Osteocyte (in vitro differentiated cells): Measurements from ENCODE around the gene EPS8. TPM values are rescaled to one million over a fixed set of nuclear protein-coding genes. Genes with fewer than 3 reads are reported as not detected.
A peak's percentile ranks its signal among the peaks of the same experiment; 100 is the strongest.

Experiments
- DNase-seq: peaks from one replicate; pipeline ENCODE4 v3.0.0; 2021; ENCODE audit warnings: mixed read lengths; ENCODE audit not compliant: unreplicated experiment; ENCODE audit errors: extremely low spot score
- H3K27ac Mint-ChIP-seq: one replicate; pipeline ENCODE4 v1.8.0; 2021; ENCODE audit warnings: mild to moderate bottlenecking, mixed read lengths; ENCODE audit not compliant: unreplicated experiment
- H3K27me3 Mint-ChIP-seq: one replicate; pipeline ENCODE4 v1.8.0; 2021; ENCODE audit warnings: mixed read lengths; ENCODE audit not compliant: unreplicated experiment
- H3K36me3 Mint-ChIP-seq: one replicate; pipeline ENCODE4 v1.8.0; 2021; ENCODE audit warnings: mixed read lengths; ENCODE audit not compliant: unreplicated experiment
- H3K4me1 Mint-ChIP-seq: one replicate; pipeline ENCODE4 v1.8.0; 2021; ENCODE audit warnings: mixed read lengths; ENCODE audit not compliant: unreplicated experiment
- H3K4me3 Mint-ChIP-seq: one replicate; pipeline ENCODE4 v1.8.0; 2021; ENCODE audit warnings: mild to moderate bottlenecking, moderate library complexity, mixed read lengths; ENCODE audit not compliant: unreplicated experiment
- H3K9me3 Mint-ChIP-seq: one replicate; pipeline ENCODE4 v1.8.0; 2021; ENCODE audit warnings: mixed read lengths; ENCODE audit not compliant: unreplicated experiment
- total RNA-seq: library from RNA; stranded (reverse); gene quantifications from 2 replicates; pipeline ENCODE4 v1.2.1, GENCODE V29; 2021
- TF ChIP-seq, protein P1 (sequence below): fragments of 200-600 bp; sonication (generic); IDR thresholded peaks from 2 replicates; pipeline ENCODE4 v1.5.0; 2021; ENCODE audit warnings: antibody characterized with exemption, mild to moderate bottlenecking, moderate library complexity

The EPS8 gene
- total RNA-seq, 1 donor from 2014 or later = 308 TPM

- DNase-seq = no peak
- Mint-ChIP-seq H3K27ac (peak overlapping the region; percentile 57), H3K27me3 (no peaks in the 10 kb centered on the region), H3K4me1 (peaks cover 4% of the 10 kb centered on the region), H3K36me3 (peaks cover 48% of the 10 kb centered on the region), H3K9me3 (peaks cover 21% of the 10 kb centered on the region), H3K4me3 (no peak overlapping the region)
- TF ChIP-seq, protein P1, sequence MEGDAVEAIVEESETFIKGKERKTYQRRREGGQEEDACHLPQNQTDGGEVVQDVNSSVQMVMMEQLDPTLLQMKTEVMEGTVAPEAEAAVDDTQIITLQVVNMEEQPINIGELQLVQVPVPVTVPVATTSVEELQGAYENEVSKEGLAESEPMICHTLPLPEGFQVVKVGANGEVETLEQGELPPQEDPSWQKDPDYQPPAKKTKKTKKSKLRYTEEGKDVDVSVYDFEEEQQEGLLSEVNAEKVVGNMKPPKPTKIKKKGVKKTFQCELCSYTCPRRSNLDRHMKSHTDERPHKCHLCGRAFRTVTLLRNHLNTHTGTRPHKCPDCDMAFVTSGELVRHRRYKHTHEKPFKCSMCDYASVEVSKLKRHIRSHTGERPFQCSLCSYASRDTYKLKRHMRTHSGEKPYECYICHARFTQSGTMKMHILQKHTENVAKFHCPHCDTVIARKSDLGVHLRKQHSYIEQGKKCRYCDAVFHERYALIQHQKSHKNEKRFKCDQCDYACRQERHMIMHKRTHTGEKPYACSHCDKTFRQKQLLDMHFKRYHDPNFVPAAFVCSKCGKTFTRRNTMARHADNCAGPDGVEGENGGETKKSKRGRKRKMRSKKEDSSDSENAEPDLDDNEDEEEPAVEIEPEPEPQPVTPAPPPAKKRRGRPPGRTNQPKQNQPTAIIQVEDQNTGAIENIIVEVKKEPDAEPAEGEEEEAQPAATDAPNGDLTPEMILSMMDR = no peak
Observed at GRCh38 chr12:15613981-15614380, 175.2 kb downstream of the EPS8 start.

DNA sequence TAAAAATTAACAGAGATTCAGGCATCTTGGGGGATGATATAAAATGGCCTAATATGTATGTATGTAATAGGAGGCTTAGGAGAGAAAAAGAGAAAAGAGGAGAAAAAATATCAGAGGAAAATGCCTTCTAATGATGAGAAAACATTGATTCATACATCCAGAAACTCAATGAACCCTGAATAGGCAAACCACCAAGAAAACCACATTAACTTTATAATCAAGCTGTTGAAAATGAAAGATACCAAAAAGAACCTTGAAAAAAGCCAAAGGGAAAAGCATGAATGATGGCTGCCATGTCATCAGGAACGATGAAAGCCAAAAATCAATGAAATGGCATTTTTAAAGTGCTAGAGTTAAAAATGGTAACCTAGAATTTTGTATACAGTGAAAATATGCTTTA, 180.2 kb downstream of the EPS8 start:
- TF ChIP-seq, protein P1 = no peak
- no peak for DNase-seq
- Mint-ChIP-seq H3K27ac (no peak overlapping the region), H3K36me3 (peaks cover 10% of the 10 kb centered on the region), H3K9me3 (peaks cover 16% of the 10 kb centered on the region), H3K4me1 (peaks cover 10% of the 10 kb centered on the region), H3K4me3 (no peak overlapping the region), H3K27me3 (no peaks in the 10 kb centered on the region)

- Mint-ChIP-seq H3K27ac (no peak overlapping the region), H3K27me3 (no peaks in the 10 kb centered on the region), H3K4me1 (peaks cover 10% of the 10 kb centered on the region), H3K36me3 (peaks cover 7% of the 10 kb centered on the region), H3K9me3 (peaks cover 11% of the 10 kb centered on the region), H3K4me3 (no peak overlapping the region)
- TF ChIP-seq, protein P1 = no peak
- no peak for DNase-seq
Observed at GRCh38 chr12:15608406-15608805, 180.8 kb downstream of the EPS8 start.

DNA sequence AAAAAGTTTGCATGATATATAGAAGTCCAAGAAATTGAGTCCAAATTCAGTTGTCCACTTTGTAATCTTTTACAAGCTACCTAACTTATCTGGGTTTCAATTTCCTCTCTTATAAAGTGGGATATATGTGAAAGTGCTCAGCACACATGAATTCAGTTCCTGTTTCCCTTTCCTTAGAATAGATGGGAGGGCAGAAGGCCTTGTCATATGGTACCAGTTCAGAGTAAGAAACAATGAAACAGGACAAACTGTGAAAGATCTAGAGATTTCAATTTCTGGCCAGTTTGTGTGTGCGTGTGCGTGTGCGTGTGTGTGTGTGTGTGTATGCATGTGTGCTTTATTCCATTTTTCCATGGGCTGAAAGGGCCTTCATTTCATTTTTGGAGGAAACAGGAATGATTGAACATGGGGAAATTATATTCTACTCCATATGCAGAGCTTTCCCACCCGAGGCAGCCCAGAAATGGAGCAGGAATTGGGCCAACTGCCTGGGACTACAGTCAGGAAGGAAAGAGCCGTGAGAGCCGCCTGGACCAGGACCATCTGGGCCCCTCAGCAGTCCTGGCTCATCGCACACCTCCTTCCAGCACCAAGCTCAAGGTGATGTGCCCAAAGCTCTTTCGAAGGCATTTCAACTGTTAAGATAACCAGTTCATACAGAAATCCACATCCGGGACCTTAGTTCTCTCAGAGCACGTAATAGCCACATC, 183.2 kb downstream of the EPS8 start:
- Mint-ChIP-seq H3K27ac (no peak overlapping the region), H3K36me3 (no peaks in the 10 kb centered on the region), H3K4me1 (peaks cover 13% of the 10 kb centered on the region), H3K27me3 (no peaks in the 10 kb centered on the region), H3K9me3 (no peaks in the 10 kb centered on the region), H3K4me3 (no peak overlapping the region)
- DNase-seq = no peak
- TF ChIP-seq, protein P1 = no peak

- no peak for DNase-seq
- no peaks in the 10 kb centered on the region for H3K27me3 Mint-ChIP-seq
- H3K4me1 Mint-ChIP-seq = peaks cover 25% of the 10 kb centered on the region
- no peaks in the 10 kb centered on the region for H3K9me3 Mint-ChIP-seq
- no peak overlapping the region for H3K4me3 Mint-ChIP-seq
- H3K36me3 Mint-ChIP-seq = no peaks in the 10 kb centered on the region
- TF ChIP-seq, protein P1 = no peak
- H3K27ac Mint-ChIP-seq = no peak overlapping the region
Observed at GRCh38 chr12:15603474-15604085, 185.6 kb downstream of the EPS8 start.
